IPS-15b (cell line): ENCODE results near the gene UBE2L5.

ENCODE experiments used
- H3K27me3 ChIP-seq: one replicate; pipeline ENCODE4 v1.6.1; 2013; ENCODE audit warnings: low read length; ENCODE audit not compliant: control insufficient read depth, insufficient read depth
- H3K36me3 ChIP-seq: one replicate; pipeline ENCODE4 v1.6.1; 2013; ENCODE audit warnings: low read length; ENCODE audit not compliant: control insufficient read depth, insufficient read depth
- H3K4me1 ChIP-seq: one replicate; pipeline ENCODE4 v1.6.1; 2013; ENCODE audit warnings: mild to moderate bottlenecking, low read length; ENCODE audit not compliant: control insufficient read depth, insufficient read depth
- H3K4me3 ChIP-seq: one replicate; pipeline ENCODE4 v1.5.1; 2013; ENCODE audit warnings: low read depth, low read length
- H3K9ac ChIP-seq: one replicate; pipeline ENCODE4 v1.6.1; 2013; ENCODE audit warnings: low read depth, mild to moderate bottlenecking, low read length
- H3K9me3 ChIP-seq: one replicate; pipeline ENCODE4 v1.6.1; 2013; ENCODE audit warnings: mild to moderate bottlenecking, low read length; ENCODE audit not compliant: control insufficient read depth, insufficient read depth

The UBE2L5 gene

GRCh38 chr13:30422054-30422839, at the start of gene UBE2L5:
Gene UBE2L5 (plus strand): TSS chr13:30422493. CDS start chr13:30427991, 5,498 bp downstream.
- Histone ChIP-seq H3K4me3 (peak within 1 kb of the TSS; percentile 90), H3K4me1 (peaks cover 7% of the 10 kb centered on the region)

GRCh38 chr13:30373727-30374126, 48.6 kb upstream of the UBE2L5 start:
- no peak overlapping the region for H3K9ac ChIP-seq
- no peaks in the 10 kb centered on the region for H3K27me3 ChIP-seq
- no peak overlapping the region for H3K4me3 ChIP-seq
- H3K9me3 ChIP-seq, result no peaks in the 10 kb centered on the region
- H3K36me3 ChIP-seq, result no peaks in the 10 kb centered on the region
- peaks cover 3% of the 10 kb centered on the region for H3K4me1 ChIP-seq

More at GRCh38 chr13:30422054-30422839, at the start of gene UBE2L5:
- Histone ChIP-seq H3K9ac (no peak within 1 kb of the TSS), H3K9me3 (no peaks in the 10 kb centered on the region), H3K36me3 (no peaks in the 10 kb centered on the region), H3K27me3 (peaks cover 27% of the 10 kb centered on the region)

GRCh38 chr13:30375265-30375835, 46.9 kb upstream of the UBE2L5 start:
- H3K9ac ChIP-seq, result no peak overlapping the region
- no peaks in the 10 kb centered on the region for H3K9me3 ChIP-seq
- H3K4me3 ChIP-seq, result no peak overlapping the region
- no peaks in the 10 kb centered on the region for H3K27me3 ChIP-seq
- peaks cover 3% of the 10 kb centered on the region for H3K4me1 ChIP-seq
- no peaks in the 10 kb centered on the region for H3K36me3 ChIP-seq

GRCh38 chr13:30376426-30377311, 45.6 kb upstream of the UBE2L5 start:
- no peaks in the 10 kb centered on the region for H3K9me3 ChIP-seq
- no peaks in the 10 kb centered on the region for H3K27me3 ChIP-seq
- no peak overlapping the region for H3K9ac ChIP-seq
- H3K4me3 ChIP-seq, result no peak overlapping the region
- no peaks in the 10 kb centered on the region for H3K36me3 ChIP-seq
- peaks cover 3% of the 10 kb centered on the region for H3K4me1 ChIP-seq

GRCh38 chr13:30377312-30377685, 45.0 kb upstream of the UBE2L5 start:
- H3K9ac ChIP-seq, result no peak overlapping the region
- no peaks in the 10 kb centered on the region for H3K9me3 ChIP-seq
- H3K4me1 ChIP-seq, result peaks cover 3% of the 10 kb centered on the region
- H3K27me3 ChIP-seq, result no peaks in the 10 kb centered on the region
- H3K4me3 ChIP-seq, result no peak overlapping the region
- no peaks in the 10 kb centered on the region for H3K36me3 ChIP-seq

- no peaks in the 10 kb centered on the region for H3K9me3 ChIP-seq
- H3K36me3 ChIP-seq, result no peaks in the 10 kb centered on the region
- no peaks in the 10 kb centered on the region for H3K27me3 ChIP-seq
- H3K4me1 ChIP-seq, result peaks cover 3% of the 10 kb centered on the region
- no peak overlapping the region for H3K9ac ChIP-seq
- no peak overlapping the region for H3K4me3 ChIP-seq
These were observed 44.1 kb upstream of the UBE2L5 start for GRCh38 chr13:30378191-30378590.

DNA sequence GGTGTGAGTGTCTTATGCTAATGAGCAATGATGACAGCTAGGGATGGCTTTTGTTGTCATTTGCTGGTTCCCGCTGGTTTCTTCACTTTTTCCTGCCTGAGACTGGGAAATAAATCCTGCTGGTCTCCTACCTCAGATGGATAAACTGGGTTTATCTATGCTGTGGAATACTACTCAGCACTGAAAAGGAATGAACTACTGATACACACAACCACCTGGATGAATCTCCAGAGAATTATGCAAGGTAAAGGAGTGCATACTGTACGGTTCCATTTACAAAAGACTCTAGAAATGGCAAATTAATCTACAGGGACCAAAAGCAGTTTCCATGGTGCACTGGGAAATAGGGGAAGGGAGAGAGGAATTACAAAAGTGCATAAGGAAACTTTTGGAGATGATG, 41.2 kb upstream of the UBE2L5 start:
- Histone ChIP-seq H3K9me3 (no peaks in the 10 kb centered on the region), H3K36me3 (no peaks in the 10 kb centered on the region), H3K4me3 (no peak overlapping the region), H3K27me3 (no peaks in the 10 kb centered on the region), H3K4me1 (peaks cover 3% of the 10 kb centered on the region), H3K9ac (no peak overlapping the region)

DNA sequence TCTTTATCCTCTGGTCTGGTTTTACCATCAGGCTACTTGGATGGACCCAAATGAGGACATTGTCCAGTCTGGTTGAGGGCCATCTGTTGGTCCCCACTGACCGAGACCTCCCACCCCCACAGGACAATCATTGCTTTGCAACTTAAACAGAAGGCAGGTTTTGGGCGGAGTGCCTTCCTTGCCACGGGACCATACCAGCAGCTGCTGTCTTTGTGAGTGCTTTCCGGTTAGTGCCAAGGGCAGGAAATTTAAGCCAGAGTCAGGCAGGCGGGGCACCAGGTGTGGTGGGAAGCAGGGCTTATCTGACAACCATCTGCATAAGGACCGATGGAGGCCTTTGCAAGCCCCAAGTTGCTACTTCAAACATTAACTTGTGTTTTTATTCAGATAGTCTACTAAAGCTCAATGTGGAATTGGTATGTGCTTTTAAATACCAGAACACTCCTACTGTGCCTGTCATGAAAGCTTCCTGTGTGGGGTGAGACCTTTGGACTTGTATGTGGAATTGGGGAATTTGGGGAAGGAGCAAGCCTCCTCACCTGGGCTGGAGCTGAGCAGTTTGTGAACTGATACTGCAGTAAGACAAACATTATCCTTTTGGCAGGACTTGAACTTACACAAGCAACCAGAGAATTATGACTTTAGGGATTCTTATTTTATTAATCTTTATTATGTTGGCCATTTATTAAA, 39.3 kb upstream of the UBE2L5 start:
- Histone ChIP-seq H3K9ac (no peak overlapping the region), H3K36me3 (no peaks in the 10 kb centered on the region), H3K9me3 (no peaks in the 10 kb centered on the region), H3K4me3 (no peak overlapping the region), H3K4me1 (no peaks in the 10 kb centered on the region), H3K27me3 (no peaks in the 10 kb centered on the region)

DNA sequence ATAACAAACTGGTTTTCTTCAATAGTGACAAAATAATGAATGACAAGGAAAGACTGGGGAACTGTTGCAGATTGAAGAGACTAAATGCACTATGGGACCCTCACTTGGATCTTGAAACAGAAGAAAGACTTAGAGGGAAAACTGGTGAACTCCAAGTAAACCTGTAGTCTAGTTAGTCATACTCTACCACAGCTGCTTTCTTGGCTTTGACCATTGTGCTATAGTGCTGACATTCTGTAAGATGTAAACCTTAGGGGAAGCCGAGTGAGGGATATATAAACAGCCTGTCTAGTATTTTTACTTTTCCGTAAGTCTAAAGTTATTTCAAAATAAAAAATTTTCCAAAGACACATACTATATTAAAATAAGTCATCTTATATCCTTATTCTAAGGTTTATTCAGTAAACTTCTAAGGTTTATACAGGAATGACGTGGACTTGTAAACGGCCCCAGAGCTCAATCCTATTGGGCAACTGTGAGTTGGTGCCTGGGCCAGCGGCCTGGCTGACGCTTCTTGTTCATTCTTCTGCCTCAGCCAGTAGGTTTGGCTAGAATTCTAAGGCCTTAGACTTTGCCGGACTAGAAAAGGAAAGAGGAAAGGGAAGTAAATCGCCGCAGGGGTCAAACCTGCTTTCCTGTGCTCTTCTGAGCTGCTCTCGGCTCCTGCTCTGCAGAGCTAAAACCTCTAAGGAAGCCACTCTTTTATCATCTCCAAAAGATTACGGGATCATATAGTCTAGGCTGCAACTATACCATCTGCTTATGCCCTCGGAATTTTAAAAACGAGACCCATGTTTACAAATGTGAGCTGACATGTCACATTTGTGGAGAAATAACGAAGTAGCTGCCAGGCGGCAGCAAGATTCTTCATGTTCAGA, 33.6 kb upstream of the UBE2L5 start:
- Histone ChIP-seq H3K4me3 (no peak overlapping the region), H3K36me3 (no peaks in the 10 kb centered on the region)

GRCh38 chr13:30391956-30392680, 30.2 kb upstream of the UBE2L5 start:
- H3K9me3 ChIP-seq, result no peaks in the 10 kb centered on the region
- H3K4me3 ChIP-seq, result no peak overlapping the region
- peaks cover 2% of the 10 kb centered on the region for H3K27me3 ChIP-seq
- H3K36me3 ChIP-seq, result no peaks in the 10 kb centered on the region
- H3K9ac ChIP-seq, result no peak overlapping the region
- peaks cover 17% of the 10 kb centered on the region for H3K4me1 ChIP-seq

More for the DNA sequence above, 33.6 kb upstream of the UBE2L5 start:
- peaks cover 5% of the 10 kb centered on the region for H3K4me1 ChIP-seq
- no peak overlapping the region for H3K9ac ChIP-seq
- no peaks in the 10 kb centered on the region for H3K27me3 ChIP-seq
- no peaks in the 10 kb centered on the region for H3K9me3 ChIP-seq
